Right ventricle myocardium superior (tissue), 1 donor: ENCODE results near the gene COL9A3. TPM values are rescaled to one million over a fixed set of nuclear protein-coding genes. Genes with fewer than 3 reads are reported as not detected.

ENCODE experiments used
- ATAC-seq: fragments of 200-7000 bp; cut with Tn5 transposase; one replicate; pipeline ENCODE4 v1.9.1; 2020; ENCODE audit warnings: mild to moderate bottlenecking; ENCODE audit not compliant: poor library complexity
- DNase-seq: peaks from one replicate; pipeline ENCODE4 v3.0.0-alpha.2; 2020
- intact Hi-C: fragments of 100-400 bp; cut with DNase I; formaldehyde crosslinking; loops from one replicate; pipeline ENCODE4 v1.11.2; 2022
- total RNA-seq: library from RNA; stranded (reverse); fragmentation: NEBNext Ultra II Directional; extraction: Animal tissue kit (Norgen Biotek cat#: 25700); gene quantifications from one replicate; pipeline ENCODE4 v1.2.1, GENCODE V29; 2021
- donor health status: DM: no; HTN: yes; CAD: no; lungs with severe emphysema.

COL9A3 gene
- total RNA-seq, 1 donor from 2014 or later = 2.7 TPM

DNA sequence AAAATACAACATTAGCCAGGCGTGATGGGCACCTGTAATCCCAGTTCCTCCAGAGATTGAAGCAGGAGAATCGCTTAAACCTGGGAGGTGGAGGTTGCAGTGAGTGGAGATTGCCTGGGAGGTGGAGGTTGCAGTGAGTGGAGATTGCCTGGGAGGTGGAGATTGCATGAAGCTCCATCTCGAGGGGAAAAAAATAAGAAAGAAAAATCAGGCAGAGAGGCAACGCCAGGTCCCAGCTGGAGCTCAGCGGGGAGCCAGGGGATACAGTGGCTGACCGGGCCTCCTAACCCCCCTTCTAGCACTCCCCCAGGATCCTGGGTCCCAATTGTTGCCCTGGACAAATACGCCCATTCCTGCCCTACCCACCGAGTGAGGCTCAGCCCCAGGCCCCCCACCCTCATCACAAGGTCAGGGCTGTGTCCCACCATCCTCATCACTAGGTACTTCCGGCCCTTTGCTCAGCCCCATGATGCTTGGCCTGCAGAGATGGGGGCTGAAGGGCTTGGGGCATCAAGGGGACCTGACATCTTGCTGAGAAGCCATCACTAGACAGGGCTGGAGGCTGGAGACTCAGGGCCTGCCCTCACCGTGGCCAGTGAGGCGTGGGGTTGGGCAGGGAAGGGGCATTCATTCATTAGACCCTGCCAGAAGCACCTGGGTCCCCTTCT is 10.3 kb upstream of the COL9A3 start:
- intact Hi-C loops = loop anchor here (5.0 kb wide), 1 partner anchor 134 kb away; no protein-coding TSS in a partner anchor
- ATAC-seq (no peak), DNase-seq (no peak)

DNA sequence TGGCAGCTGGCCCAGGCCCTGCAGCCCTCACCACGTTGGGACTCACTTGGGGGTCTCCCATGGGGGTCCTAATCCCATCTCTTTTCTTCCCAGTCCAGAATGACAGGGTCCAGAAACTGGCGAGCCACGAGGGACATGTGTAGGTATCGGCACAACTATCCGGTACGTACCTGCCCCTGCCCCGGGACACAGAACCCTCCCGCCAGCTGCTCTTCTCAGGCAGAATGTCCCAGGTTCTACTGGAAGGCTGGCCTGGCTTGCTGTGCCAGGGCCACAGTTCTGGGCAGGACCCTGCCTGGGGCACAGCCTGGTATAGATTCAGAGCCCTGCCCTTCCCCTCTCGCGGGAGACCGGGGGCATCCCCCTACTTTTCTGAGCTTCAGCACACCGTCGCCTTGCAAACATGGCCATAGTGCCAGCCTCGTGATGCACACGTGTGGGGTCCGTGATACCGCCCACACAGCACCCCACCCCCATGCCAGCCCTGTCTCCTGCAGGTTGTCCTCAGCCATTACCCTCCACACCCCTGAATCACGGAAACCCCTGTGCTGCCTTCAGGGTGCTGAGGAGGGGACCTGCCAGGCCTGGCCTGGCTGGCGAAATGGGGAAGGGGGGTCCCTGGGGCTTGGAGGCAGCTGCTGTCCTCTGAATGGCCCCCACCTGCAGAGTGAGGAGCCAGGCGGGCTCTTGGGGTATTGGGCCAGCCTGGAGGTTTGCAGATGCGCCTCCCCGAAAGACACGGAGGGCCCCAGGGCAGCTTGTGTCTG is 9.2 kb upstream of the COL9A3 start:
- intact Hi-C loops = loop anchor here (5.0 kb wide), 1 partner anchor 135 kb away; no protein-coding TSS in a partner anchor
- ATAC-seq (no peak), DNase-seq (no peak)

DNA sequence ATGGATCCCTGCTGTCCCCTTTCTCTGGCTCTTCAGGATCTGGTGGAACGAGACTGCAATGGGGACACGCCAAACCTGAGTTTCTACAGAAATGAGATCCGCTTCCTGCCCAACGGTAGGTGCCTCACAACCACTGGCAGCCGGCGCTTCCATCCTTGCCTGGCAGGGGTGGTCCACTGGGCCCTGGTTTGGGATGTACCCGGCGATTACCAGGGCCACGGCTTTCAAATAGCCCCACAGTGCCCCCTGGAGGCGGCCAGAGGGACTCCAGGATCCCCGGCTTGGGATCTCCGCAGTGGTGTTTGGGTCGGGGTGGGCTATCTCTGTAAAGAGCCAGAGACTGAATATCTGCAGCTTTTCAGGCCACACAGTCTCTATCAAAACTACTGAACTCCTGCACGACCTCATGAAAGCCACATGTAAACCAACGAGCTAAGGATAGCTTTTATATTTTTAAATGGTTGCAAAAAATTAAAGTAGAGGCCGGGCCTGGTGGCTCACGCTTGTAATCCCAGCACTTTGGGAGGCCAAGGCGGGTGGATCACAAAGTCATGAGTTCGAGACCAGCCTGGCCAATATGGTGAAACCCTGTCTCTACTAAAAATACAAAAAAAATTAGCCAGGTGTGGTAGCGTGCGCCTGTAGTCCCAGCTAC is 8.5 kb upstream of the COL9A3 start:
- intact Hi-C loops = loop anchor here (5.0 kb wide), 1 partner anchor 136 kb away; no protein-coding TSS in a partner anchor
- peak; percentile 67 for ATAC-seq
- DNase-seq = peak; percentile 87

DNA sequence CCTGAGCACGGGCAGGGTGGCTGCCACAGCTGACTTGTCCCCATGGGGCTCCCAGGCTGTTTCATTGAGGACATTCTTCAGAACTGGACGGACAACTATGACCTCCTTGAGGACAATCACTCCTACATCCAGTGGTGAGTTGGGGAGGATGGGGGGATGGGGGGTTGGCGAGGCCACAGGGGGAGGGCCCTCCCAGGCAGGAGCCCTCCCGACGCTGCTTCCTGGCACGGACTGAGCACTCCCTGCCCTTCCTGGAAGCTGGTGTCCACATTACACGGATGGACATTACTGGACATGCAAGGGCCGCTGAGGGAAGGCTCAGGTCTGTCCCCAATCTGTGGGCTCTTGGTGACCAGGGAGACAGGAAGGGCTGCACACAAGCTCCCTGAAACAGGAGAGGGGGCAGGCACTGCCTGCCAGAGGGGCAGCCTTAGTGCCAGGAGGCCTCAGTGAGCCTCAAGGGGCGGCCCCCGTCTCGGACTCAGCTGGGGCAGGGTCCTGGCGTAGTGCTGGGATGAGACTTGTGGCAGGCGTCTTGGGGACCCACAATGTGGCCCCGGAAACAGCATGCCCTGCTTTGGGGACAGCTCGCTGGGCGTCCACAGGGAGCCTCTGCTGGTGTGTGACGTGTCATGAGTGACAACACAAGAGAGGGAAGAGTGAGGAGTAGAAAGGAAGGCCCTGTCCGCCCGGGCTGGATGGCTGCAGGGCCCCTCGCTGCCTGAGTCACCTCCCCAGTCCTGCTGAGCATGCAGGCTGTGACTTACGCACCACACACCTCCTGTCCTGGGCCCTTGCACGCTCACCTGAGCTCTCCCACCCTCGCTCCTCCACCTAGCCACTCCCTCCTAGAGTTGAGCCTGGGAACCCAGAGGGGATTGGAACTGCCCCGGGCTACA is 7.1 kb upstream of the COL9A3 start:
- ATAC-seq (no peak), DNase-seq (no peak)
- intact Hi-C loops = loop anchor here (5.0 kb wide), 1 partner anchor 137 kb away; no protein-coding TSS in a partner anchor

DNA sequence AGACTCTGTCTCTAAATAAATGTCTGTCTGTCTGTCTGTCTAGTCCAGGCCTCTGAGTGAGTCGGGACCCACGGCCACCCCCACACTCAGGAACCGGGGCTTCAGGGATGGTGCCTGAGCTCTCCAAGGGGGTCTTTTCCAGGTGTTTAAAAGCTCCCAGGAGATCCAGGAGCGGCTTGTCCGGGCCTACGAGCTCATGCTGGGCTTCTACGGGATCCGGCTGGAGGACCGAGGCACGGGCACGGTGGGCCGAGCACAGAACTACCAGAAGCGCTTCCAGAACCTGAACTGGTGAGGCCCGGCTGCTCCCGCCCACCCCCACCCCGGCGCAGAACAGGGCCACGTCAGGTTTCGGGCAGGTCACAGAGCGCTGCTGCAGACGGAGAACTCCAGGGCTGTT is 5.5 kb upstream of the COL9A3 start:
- intact Hi-C loops = no loop called here
- no peak for DNase-seq
- ATAC-seq = no peak

DNA sequence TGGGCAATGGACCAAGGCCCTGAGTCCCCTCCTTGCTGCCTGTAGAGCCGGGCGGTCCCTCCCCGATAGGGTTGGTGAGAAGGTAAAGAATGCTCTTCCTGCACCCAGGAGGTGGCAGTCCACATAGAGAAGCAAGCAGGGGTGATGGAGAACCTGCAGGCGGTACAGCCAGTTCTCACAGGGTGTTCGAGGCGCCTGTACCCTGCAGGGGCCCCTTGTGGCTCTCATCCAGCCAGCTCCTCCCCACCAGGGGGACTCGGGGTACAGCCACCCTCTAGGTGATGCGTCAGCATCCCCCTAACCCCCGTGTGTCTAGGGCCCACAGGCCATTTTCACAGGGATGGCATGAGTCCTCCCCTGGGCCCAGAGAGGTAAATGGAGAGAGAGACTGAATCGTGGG is 5.1 kb upstream of the COL9A3 start:
- intact Hi-C loops = no loop called here
- no peak for ATAC-seq
- no peak for DNase-seq

DNA sequence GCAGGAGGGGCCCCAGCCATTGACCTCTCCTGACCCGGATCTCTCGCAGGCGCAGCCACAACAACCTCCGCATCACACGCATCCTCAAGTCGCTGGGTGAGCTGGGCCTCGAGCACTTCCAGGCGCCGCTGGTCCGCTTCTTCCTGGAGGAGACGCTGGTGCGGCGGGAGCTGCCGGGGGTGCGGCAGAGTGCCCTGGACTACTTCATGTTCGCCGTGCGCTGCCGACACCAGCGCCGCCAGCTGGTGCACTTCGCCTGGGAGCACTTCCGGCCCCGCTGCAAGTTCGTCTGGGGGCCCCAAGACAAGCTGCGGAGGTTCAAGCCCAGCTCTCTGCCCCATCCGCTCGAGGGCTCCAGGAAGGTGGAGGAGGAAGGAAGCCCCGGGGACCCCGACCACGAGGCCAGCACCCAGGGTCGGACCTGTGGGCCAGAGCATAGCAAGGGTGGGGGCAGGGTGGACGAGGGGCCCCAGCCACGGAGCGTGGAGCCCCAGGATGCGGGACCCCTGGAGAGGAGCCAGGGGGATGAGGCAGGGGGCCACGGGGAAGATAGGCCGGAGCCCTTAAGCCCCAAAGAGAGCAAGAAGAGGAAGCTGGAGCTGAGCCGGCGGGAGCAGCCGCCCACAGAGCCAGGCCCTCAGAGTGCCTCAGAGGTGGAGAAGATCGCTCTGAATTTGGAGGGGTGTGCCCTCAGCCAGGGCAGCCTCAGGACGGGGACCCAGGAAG is 4.5 kb upstream of the COL9A3 start:
- no peak for ATAC-seq
- intact Hi-C loops = no loop called here

DNA sequence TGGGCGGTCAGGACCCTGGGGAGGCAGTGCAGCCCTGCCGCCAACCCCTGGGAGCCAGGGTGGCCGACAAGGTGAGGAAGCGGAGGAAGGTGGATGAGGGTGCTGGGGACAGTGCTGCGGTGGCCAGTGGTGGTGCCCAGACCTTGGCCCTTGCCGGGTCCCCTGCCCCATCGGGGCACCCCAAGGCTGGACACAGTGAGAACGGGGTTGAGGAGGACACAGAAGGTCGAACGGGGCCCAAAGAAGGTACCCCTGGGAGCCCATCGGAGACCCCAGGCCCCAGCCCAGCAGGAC is 4.0 kb upstream of the COL9A3 start:
- ATAC-seq (no peak), DNase-seq (no peak)
- intact Hi-C loops = no loop called here

More for the DNA sequence above, 4.5 kb upstream of the COL9A3 start:
- DNase-seq = no peak

DNA sequence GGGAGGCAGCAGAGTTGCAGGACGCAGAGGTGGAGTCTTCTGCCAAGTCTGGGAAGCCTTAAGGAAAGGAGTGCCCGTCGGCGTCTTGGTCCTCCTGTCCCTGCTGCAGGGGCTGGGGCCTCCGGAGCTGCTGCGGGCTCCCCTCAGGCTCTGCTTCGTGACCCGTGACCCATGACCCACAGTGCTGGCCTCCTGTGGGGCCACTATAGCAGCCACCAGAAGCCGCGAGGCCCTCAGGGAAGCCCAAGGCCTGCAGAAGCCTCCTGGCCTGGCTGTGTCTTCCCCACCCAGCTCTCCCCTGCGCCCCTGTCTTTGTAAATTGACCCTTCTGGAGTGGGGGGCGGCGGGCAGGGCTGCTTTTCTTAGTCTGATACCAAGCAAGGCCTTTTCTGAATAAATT is 3.3 kb upstream of the COL9A3 start:
- intact Hi-C loops = no loop called here
- DNase-seq (no peak), ATAC-seq (no peak)

DNA sequence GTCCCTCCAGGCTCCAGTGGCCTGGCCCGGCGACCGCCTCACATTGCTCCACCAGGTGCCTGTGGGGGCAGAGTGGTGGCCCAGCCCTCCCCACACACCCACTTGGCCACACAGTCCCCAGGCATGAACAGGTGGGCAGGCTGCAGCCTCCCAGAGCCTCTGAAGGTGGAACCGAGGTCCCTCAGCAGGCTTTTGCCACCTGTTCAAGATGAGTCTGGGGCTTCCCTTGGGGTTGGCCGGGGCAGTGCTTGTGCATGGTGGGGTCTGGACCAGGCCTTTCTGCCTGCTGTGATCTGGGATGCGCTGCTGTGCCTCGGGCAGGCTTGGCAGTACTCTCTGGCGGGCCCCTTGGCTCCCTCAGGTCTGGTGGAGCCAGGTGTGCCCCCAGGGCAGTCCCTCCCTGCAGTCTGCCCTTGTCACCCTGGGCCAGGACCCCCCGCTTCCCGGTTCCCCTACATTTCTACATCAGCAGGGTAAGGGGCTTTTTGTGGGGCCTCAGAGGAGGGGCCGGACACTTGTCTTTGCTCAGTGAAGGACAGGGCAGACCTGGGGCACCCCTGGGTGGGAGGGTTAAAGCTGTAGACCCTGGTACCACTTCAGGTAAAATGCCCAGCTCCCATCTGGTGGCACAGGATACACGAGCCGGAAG is 2.7 kb upstream of the COL9A3 start:
- ATAC-seq = no peak
- intact Hi-C loops = no loop called here
- DNase-seq = no peak

DNA sequence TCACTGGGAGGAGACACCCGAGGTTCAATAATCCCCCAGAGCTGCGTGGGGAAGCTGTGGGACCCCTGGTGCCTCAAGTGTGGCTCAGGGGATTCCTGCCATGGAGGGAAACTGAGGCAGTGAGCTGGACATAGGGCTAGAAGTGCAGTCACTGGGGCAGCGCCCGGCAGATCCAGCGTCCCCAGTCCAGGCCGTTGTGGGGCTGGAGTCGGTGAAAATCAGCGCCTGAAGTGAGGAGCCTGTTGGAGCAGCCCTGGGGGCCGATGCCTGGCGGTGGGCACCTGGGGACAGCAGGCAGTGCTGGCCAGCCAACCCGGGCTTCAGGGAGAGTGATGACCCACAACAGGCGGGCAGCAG is 2.2 kb upstream of the COL9A3 start:
- ATAC-seq = no peak
- no peak for DNase-seq
- intact Hi-C loops = no loop called here

DNA sequence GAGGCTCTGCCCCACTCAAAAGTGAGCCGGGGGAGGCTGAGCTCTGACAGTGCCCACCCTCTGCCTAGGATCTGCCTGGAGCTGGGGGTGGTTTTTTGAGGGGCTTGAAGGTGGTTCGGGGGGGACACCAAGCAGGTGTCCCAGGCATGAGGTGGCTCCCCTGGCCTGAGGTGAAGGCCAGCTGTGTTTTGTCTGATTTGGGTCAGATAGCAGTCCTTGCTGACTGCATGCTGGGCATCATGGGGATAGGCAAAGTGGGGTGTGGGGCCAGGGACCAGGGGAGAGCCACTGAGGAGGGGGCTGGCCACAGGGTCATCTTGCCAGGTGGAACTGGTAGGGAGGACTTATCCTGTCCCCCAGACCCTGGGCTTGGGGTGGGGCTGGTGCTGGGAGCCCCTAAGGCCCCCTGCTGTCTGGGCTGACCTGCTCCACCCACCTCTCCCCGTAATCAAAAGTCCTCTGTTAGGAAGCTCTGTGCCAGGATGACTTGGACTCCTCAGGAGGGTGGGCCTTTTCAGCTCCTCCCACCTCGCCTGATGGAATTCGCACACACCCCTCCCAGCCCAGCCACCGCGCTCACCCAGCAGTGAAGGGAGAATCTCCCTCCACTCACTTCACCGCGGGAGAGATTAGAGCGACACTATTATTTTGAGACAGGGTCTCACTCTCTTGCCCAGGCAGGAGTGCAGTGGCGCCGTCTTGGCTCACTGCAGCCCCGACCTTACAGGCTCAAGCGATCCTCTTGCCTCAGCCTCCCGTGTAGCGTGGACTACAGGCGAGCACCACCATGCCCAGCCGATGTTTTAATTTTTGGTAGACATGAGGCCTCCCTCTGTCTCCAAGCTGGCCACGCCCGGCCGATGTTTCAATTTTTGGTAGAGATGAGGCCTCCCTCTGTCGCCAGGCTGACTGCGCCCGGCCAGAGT is 1.5 kb upstream of the COL9A3 start:
- DNase-seq = no peak
- ATAC-seq = peak; percentile 11
- intact Hi-C loops = no loop called here

DNA sequence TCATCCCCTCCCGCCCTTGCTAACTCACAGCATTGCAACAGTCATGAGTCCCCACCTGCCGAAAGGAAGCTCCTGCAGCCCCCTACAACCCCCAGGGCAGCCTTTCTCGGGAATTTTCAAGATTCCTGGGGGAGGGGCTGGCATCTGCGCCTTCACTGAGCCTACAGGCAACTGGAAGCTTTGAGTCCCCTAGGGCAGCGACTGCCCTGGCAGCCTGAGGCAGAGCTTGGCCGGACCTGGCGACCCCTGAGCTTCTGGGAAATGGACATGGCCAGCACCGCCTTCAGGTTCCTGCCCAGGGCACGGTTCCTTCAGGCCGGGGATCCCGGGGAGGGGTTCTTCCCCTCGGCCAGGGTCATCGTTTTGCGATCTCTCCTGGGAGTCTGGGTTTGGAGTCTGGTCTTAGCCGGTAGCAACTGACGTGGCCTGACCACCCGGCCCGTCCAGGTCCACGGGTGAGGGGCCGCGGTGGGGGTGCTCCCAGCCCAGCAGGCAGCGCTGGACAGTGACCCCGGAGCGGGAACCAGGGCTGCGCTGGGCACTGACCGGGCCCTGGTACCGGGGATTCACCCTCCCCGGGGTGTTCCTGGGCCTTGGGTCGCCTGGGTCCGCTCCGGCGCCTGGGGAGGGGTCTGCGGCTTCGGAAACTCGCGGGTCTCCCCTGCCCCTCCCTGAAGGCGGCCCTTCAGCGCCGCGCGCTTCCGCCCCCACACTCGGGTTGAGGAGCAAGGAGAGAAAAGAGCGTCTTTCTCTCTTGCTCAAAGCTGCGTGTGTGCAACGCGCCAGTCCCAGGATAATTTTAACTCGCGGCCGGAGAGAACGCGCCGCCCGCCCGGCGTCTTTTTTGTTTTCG is 593 bp upstream of the COL9A3 start:
- ATAC-seq = no peak
- no peak for DNase-seq
- intact Hi-C loops = no loop called here

DNA sequence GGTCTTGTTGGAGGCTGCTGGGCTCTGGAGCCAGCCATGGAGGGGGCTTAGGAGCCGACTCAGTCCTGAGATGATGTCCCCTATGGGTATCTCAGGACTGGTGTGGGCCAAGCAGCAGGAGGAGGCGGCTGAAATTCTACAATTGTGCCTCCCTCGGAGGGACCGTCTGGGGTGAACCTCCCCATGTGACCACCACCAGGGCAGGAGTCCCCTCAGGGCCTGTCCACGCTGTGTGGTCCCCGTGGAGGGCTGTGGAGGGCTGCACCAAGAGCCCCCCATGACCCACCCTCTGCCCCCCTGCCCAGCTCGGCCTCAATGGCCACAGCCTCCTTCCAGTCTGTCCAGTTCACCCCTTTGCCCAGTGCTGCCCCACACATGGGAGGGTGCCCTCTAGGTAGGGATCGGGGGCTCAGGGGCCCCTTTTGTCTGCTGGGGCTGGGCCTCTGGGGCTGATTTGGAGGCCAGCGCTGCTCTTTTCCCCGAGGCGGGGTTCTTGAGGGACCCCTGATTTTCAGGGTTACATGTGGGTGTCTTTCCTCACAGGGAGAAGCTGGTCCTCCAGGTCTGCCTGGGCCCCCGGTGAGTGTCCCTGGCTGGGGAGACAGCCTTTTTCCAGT is 1.2 kb downstream of the COL9A3 start:
- no peak for ATAC-seq
- intact Hi-C loops = no loop called here
- DNase-seq = no peak

DNA sequence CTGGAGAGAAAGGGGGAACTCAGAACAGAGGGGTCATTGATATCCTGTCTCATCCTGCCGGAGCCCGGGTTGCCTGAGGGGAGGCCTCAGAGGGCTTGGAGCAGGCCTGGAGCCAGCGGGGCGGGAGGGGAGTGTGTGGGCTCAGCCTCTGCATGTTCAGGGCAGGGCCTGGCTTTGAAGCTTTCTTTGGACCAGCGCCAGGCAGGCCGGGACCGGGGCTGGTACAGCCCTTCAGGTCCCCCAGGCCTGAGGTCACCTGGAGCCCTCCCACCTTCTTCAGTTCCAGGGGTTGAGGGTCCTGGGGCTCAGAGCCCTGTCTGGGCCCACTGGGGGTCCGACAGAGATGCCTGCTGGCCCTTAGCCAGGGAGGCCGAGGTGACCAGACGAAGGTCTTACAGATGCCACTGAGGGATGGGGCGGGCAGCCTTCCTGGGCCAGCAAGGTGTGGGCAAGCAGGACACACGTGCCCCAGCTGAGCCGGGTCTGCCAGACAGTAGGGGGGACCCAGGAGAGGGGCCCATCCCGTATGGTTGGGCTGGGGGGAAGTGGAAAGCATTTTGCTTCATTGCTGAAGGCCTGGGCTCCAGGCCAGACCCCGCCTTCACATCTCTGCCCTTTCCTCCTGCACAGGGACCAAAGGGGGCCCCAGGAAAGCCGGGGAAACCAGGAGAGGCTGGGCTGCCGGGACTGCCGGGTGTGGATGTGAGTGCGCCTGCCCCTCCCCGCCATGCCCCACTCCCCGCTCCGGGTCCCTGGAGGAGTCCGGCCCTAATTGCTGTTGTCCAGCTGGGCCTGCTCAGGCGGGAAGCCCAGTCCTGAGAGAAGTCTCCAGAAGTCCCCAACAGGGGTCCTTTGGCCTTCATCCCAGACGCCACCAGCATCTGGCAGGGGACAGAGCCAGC is 2.0 kb downstream of the COL9A3 start:
- intact Hi-C loops = no loop called here
- DNase-seq (peak; percentile 83), ATAC-seq (peak; percentile 54)
